NCI-H2107 treated with DMSO at 0.1 percent for 48 hours (cell line): ENCODE measurements around the gene GOLGA5.

Source experiments
- DNase-seq: peaks from one replicate; lab custom pipeline; 2025; ENCODE audit not compliant: unreplicated experiment; lab: John Stamatoyannopoulos, UW

Gene GOLGA5

DNA sequence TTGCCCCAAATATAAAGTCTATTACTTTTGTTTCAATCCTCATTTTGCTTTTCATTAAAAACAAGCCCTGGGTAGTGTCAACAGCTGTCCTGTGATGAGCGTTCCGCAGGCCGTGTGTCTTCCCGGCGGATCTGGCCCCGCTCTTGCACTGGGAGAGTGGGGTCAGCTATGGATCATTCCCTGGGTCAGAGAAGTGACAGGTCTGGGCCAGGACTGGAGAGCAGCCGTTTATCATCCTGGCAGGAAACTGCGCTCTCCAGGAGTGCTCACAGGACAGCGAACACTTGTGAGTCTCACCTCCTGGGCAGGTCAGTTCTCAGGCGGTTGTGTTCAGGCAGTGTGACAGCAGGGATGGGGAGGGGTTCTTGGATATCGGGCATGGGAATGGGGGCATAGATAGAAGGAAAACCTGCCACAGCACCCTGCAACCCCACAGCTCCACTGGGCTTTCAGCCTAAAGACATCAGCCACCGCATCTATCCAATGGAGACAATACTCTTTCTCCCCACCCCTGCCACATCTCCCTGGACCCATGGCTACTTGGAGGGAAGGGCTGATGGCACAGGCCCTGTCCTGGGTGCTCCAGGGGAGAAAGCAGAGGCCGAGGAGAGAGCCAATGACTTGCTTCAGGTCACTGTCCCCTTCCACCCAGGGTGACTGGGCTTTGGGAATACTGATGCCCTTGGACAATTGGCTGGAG is 81.0 kb downstream of the GOLGA5 start:
- DNase-seq, result no peak

- DNase-seq, result no peak
Measured at GRCh38 chr14:92877757-92878431, 83.8 kb downstream of the GOLGA5 start.

DNA sequence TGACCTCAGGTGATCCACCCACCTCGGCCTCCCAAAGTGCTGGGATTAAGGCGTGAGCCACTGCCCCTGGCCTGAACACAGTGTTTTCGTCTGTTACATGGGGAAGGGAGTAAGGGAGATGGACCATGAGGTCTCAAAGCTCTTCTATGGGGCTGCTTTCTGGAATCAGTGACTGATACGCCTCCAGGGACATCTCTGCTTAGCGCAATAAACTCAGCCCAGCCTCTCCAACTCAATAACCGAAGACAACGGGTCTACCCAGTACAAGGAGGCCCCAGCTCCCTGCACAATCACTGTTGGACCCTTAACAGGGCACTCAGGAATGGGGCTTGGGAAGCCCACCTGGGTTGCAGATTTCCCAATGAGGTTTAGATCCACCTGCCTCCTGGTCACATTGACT is 86.2 kb downstream of the GOLGA5 start:
- no peak for DNase-seq

- DNase-seq, result peak; percentile 80
Measured at GRCh38 chr14:92880851-92881250, 86.7 kb downstream of the GOLGA5 start.

GRCh38 chr14:92883066-92883465 is 89.0 kb downstream of the GOLGA5 start:
- no peak for DNase-seq

DNA sequence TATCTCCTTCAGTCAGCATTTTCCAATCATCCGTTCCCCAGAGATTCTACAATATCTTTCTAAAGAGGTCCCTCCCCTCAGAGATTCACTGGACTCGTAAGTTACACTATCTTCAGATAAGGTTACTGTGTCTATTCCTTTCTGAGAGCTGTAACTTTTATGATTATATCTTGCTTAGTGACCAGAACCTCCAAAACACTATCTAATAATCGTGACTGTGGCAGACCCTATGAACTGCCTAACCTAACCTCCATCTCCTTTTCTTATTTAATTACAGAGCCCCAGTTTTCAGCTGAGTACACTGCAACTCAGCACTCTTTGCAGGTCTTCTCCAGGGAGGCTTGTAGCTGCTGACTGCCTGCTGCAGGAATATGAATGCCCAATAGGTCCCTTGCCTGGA is 90.3 kb downstream of the GOLGA5 start:
- no peak for DNase-seq

DNA sequence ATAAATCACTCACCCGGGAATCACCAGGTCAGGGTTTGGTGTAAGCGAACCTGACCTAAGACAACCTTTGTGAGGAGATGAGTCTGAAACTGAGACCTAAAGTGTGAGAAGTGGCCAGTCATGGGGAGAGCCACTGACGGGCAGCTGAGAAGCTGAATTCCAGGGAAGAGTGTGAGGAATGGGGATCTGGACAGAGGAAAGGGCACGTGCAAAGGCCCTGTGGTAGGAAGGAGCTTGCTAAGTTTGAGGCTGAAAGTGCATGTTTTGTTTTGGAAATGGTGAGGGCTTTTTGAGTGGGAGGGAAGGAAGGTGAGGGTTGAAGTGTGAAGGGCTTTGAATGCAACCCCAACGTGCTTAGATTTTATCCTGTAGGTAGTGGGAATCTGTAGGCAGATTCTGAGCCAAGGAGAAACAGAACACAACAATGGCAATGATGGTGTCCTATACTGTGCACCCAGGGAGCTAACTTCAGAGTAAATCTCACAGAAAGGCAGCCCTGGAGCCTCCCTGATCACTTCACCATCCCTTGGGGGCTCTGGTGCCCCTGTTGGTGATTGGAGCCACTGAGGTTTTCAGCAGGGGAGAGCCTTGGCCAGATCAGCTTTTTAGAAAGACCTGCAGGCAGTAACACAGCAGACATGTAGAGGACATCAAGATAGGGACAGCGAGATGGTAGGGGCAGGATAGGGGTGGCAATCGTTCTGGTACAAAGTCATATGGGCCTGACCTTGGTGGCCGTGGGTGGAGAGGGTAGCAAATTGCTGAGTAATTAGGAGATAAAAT is 91.4 kb downstream of the GOLGA5 start:
- no peak for DNase-seq

DNA sequence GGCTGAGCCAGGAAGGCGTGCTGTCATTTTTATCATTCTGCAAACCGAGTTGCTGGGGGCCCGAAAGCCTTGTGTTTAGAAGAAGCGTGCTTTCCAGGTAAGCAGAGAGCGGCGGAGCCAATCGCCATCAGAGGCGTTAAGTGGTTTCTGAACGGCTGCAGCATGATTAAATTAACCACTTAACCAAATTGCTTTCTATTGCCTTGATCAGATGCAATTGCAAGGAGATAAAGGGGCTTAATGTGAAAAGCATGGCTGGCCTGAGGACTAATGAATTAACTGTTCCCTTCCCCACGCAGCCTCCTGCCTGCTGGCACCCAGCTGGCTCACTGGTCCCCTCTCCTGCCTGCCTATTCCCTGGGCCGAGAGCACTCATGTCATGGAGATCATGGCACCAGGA is 92.2 kb downstream of the GOLGA5 start:
- peak; percentile 94 for DNase-seq

DNA sequence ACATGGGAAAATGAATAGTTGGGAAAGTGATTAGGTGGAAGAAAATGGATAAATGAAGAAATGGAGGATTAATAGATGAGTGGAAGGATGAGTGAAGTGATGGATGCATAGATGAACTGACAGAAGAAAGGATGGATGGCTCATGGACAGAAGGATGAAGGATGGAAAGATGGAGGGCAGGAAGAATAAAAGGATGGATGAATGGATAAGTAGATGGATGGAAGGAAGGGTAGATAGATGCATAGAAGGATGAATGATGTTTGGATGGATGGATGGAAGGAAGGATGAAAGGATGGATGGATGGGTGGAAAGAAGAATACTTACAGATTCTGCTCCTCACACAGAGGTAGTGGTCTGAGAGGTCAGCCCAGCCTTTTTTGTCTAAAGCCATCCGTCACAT is 93.1 kb downstream of the GOLGA5 start:
- no peak for DNase-seq

- no peak for DNase-seq
Measured at GRCh38 chr14:92888896-92889295, 94.8 kb downstream of the GOLGA5 start.
